Mononuclear cell (primary cell): ENCODE data around the gene COMMD9. TPM values are rescaled to one million over a fixed set of nuclear protein-coding genes. Genes with fewer than 3 reads are reported as not detected.
"Not testable (repeated sequence)": the region's sequence is repeated elsewhere in the genome, so short reads cannot be mapped to it uniquely, and the experiment has no call there.

Experiments
- H3K27me3 ChIP-seq: 2 replicates; pipeline ENCODE4 v1.6.0; 2011; ENCODE audit warnings: low read length, control low read depth; ENCODE audit not compliant: insufficient read depth
- H3K4me1 ChIP-seq: 2 replicates; pipeline ENCODE4 v1.5.1; 2011; ENCODE audit warnings: mild to moderate bottlenecking, low read length, control low read depth; ENCODE audit not compliant: insufficient read depth
- H3K4me3 ChIP-seq: 2 replicates; pipeline ENCODE4 v1.5.1; 2011; ENCODE audit warnings: mild to moderate bottlenecking, low read length, moderate library complexity
- H3K9me3 ChIP-seq: 2 replicates; pipeline ENCODE4 v1.5.1; 2011; ENCODE audit warnings: low read depth, mild to moderate bottlenecking, control low read depth, low read length
- total RNA-seq: library from RNA; depleted of rRNA; stranded (reverse); fragments of >200 nt; gene quantifications from one replicate; pipeline ENCODE4 v1.2.3, GENCODE V29; 2012

The COMMD9 gene
- 75.0 TPM for total RNA-seq

- Histone ChIP-seq H3K27me3 (no peaks in the 10 kb centered on the region), H3K9me3 (no peaks in the 10 kb centered on the region), H3K4me3 (peak within 1 kb of the TSS; percentile 90), H3K4me1 (peaks cover 20% of the 10 kb centered on the region)
Measured at GRCh38 chr11:36289226-36289852, at the start of gene COMMD9. COMMD9 (minus strand) TSS chr11:36289424; CDS start chr11:36289412, 12 bp downstream.

GRCh38 chr11:36333897-36334296 lies 44.7 kb upstream of the COMMD9 start:
- H3K9me3 ChIP-seq: no peaks in the 10 kb centered on the region
- H3K4me1 ChIP-seq: no peaks in the 10 kb centered on the region
- no peak overlapping the region for H3K4me3 ChIP-seq
- no peaks in the 10 kb centered on the region for H3K27me3 ChIP-seq

- Histone ChIP-seq H3K4me3 (no peak overlapping the region), H3K27me3 (no peaks in the 10 kb centered on the region), H3K9me3 (no peaks in the 10 kb centered on the region), H3K4me1 (no peaks in the 10 kb centered on the region)
Measured at GRCh38 chr11:36333468-36333867, 44.2 kb upstream of the COMMD9 start.

- Histone ChIP-seq H3K9me3 (no peaks in the 10 kb centered on the region), H3K4me1 (peaks cover 6% of the 10 kb centered on the region), H3K4me3 (no peak overlapping the region), H3K27me3 (no peaks in the 10 kb centered on the region)
Measured at GRCh38 chr11:36330411-36330810, 41.2 kb upstream of the COMMD9 start.

- no peak overlapping the region for H3K4me3 ChIP-seq
- H3K27me3 ChIP-seq: no peaks in the 10 kb centered on the region
- H3K4me1 ChIP-seq: peaks cover 6% of the 10 kb centered on the region
- H3K9me3 ChIP-seq: no peaks in the 10 kb centered on the region
Measured at GRCh38 chr11:36328966-36329673, 39.9 kb upstream of the COMMD9 start.

GRCh38 chr11:36326524-36327419 lies 37.5 kb upstream of the COMMD9 start:
- Histone ChIP-seq H3K4me3 (no peak overlapping the region), H3K9me3 (no peaks in the 10 kb centered on the region), H3K4me1 (peaks cover 6% of the 10 kb centered on the region), H3K27me3 (no peaks in the 10 kb centered on the region)

GRCh38 chr11:36325403-36325802 lies 36.2 kb upstream of the COMMD9 start:
- H3K4me1 ChIP-seq, H3K27me3 ChIP-seq, H3K4me3 ChIP-seq, H3K9me3 ChIP-seq: not testable (repeated sequence)

- H3K27me3 ChIP-seq, H3K9me3 ChIP-seq, H3K4me3 ChIP-seq, H3K4me1 ChIP-seq: not testable (repeated sequence)
Measured at GRCh38 chr11:36324956-36325355, 35.7 kb upstream of the COMMD9 start.

- no peaks in the 10 kb centered on the region for H3K9me3 ChIP-seq
- H3K27me3 ChIP-seq: peaks cover 3% of the 10 kb centered on the region
- H3K4me3 ChIP-seq: no peak overlapping the region
- H3K4me1 ChIP-seq: no peaks in the 10 kb centered on the region
Measured at GRCh38 chr11:36317992-36318391, 28.8 kb upstream of the COMMD9 start.

- Histone ChIP-seq H3K9me3 (no peaks in the 10 kb centered on the region), H3K4me1 (no peaks in the 10 kb centered on the region), H3K4me3 (no peak overlapping the region), H3K27me3 (peaks cover 3% of the 10 kb centered on the region)
Measured at GRCh38 chr11:36316049-36316448, 26.8 kb upstream of the COMMD9 start.

- Histone ChIP-seq H3K27me3 (peaks cover 3% of the 10 kb centered on the region), H3K9me3 (no peaks in the 10 kb centered on the region), H3K4me3 (no peak overlapping the region), H3K4me1 (no peaks in the 10 kb centered on the region)
Measured at GRCh38 chr11:36314434-36314767, 25.2 kb upstream of the COMMD9 start.

- Histone ChIP-seq H3K4me3 (no peak overlapping the region), H3K4me1 (no peaks in the 10 kb centered on the region), H3K9me3 (no peaks in the 10 kb centered on the region), H3K27me3 (peaks cover 3% of the 10 kb centered on the region)
Measured at GRCh38 chr11:36313750-36314433, 24.7 kb upstream of the COMMD9 start.

GRCh38 chr11:36312611-36313472 lies 23.6 kb upstream of the COMMD9 start:
- Histone ChIP-seq H3K4me3 (no peak overlapping the region), H3K9me3 (no peaks in the 10 kb centered on the region), H3K4me1 (no peaks in the 10 kb centered on the region)

GRCh38 chr11:36311926-36312595 lies 22.8 kb upstream of the COMMD9 start:
- Histone ChIP-seq H3K27me3 (peaks cover 3% of the 10 kb centered on the region), H3K9me3 (no peaks in the 10 kb centered on the region), H3K4me3 (no peak overlapping the region), H3K4me1 (no peaks in the 10 kb centered on the region)

More at GRCh38 chr11:36312611-36313472, 23.6 kb upstream of the COMMD9 start:
- H3K27me3 ChIP-seq: peaks cover 3% of the 10 kb centered on the region
